HepG2 (cell line): Measurements from ENCODE around the gene EPN2. TPM values are rescaled to one million over a fixed set of nuclear protein-coding genes. Genes with fewer than 3 reads are reported as not detected.

ENCODE experiments used
- BCLAF1 ChIP-seq: fragments of 450-650 bp; IDR thresholded peaks from 2 replicates; pipeline ENCODE4 v1.6.1; 2017; ENCODE audit warnings: mild to moderate bottlenecking
- CREB3 ChIP-seq: sonication (generic); formaldehyde crosslinking; IDR thresholded peaks from 2 replicates; pipeline ENCODE4 v1.5.0; 2020; ENCODE audit warnings: missing genetic modification reagents
- FOXA1 ChIP-seq, 2 experiments: fragments of 450-650 bp in 1 of 2; sonication (generic) in 1 of 2; formaldehyde crosslinking in 1 of 2; IDR thresholded peaks; 2 replicates each; pipeline versions ENCODE4 v1.4.0 to v1.6.1; 2016 to 2020; ENCODE audit warnings: missing genetic modification reagents in 1 of 2
- FOXO1 ChIP-seq: sonication (generic); formaldehyde crosslinking; IDR thresholded peaks from 2 replicates; pipeline ENCODE4 v1.4.0; 2020; ENCODE audit warnings: missing genetic modification reagents
- GPBP1L1 ChIP-seq: sonication (generic); formaldehyde crosslinking; IDR thresholded peaks from 2 replicates; pipeline ENCODE4 v1.5.0; 2020; ENCODE audit warnings: mild to moderate bottlenecking, missing genetic modification reagents
- MED13 ChIP-seq: sonication (generic); formaldehyde crosslinking; IDR thresholded peaks from 2 replicates; pipeline ENCODE4 v1.5.0; 2020; ENCODE audit warnings: missing genetic modification reagents
- NR2C2 ChIP-seq: sonication (generic); formaldehyde crosslinking; IDR thresholded peaks from 2 replicates; pipeline ENCODE4 v1.4.0; 2020; ENCODE audit warnings: missing genetic modification reagents, mild to moderate bottlenecking, moderate library complexity, borderline replicate concordance
- SNRNP70 ChIP-seq: fragments of 200-400 bp; formaldehyde crosslinking; IDR thresholded peaks from 2 replicates; pipeline ENCODE4 v1.6.1; 2017; ENCODE audit warnings: mild to moderate bottlenecking, low read depth, low read length, moderate library complexity
- SP140L ChIP-seq: sonication (generic); formaldehyde crosslinking; IDR thresholded peaks from 2 replicates; pipeline ENCODE4 v1.4.0; 2020; ENCODE audit warnings: missing genetic modification reagents, borderline replicate concordance
- THAP11 ChIP-seq: IDR thresholded peaks from 2 replicates; pipeline ENCODE4 v1.6.1; 2016; ENCODE audit warnings: missing biosample characterization, missing genetic modification reagents
- ZBTB43 ChIP-seq: sonication (generic); formaldehyde crosslinking; conservative IDR thresholded peaks from 2 replicates; pipeline ENCODE4 v1.4.0; 2020; ENCODE audit warnings: missing genetic modification reagents
- ZNF513 ChIP-seq: sonication (generic); formaldehyde crosslinking; conservative IDR thresholded peaks from 2 replicates; pipeline ENCODE4 v1.5.0; 2020; ENCODE audit warnings: missing genetic modification reagents
- ZNF598 ChIP-seq: sonication (generic); formaldehyde crosslinking; IDR thresholded peaks from 2 replicates; pipeline ENCODE4 v1.5.1; 2020; ENCODE audit warnings: mild to moderate bottlenecking, missing genetic modification reagents, borderline replicate concordance
- polyA plus RNA-seq, 8 experiments: library from polyadenylated mRNA; depleted of rRNA in 3 of 8; stranded (reverse) in 7 of 8; unstranded in 1 of 8; fragments of >200 nt; fragmentation: Illumina TruSeq in 4 of 8; extraction: Trizol in 4 of 8; gene quantifications; 2 replicates each; pipeline versions ENCODE4 v1.2.1 to v1.2.3, GENCODE V29; 2011 to 2016; ENCODE audit warnings: low read depth in 4 of 8, missing spikeins in 1 of 8, mixed read lengths in 1 of 8; ENCODE audit not compliant: insufficient read depth in 1 of 8
- total RNA-seq, 5 experiments: library from RNA; depleted of rRNA; stranded (reverse); fragments of >200 nt; fragmentation: Illumina TruSeq; extraction: Trizol; gene quantifications; 2 replicates each; pipeline ENCODE4 v1.2.3, GENCODE V29; 2016; ENCODE audit warnings: low read depth in 1 of 5

EPN2 gene
- total and polyA plus RNA-seq, 2 of the 13 experiments (the other 11 are each of a cell fraction or from before 2014, with no cell fraction given): 7.8 to 19.2 TPM

- TF ChIP-seq FOXA1 (IDR thresholded peaks at IDR 0.05): no peak
- no peak for TF ChIP-seq FOXA1 (CRISPR knock-in tag; IDR thresholded peaks at IDR 0.05)
- no peak for TF ChIP-seq SNRNP70
- no peak for TF ChIP-seq ZNF513 (CRISPR knock-in tag)
- TF ChIP-seq SP140L (CRISPR knock-in tag): no peak
- no peak; the same call in 1 of the 2 replicates for TF ChIP-seq NR2C2 (CRISPR knock-in tag)
- TF ChIP-seq FOXO1 (CRISPR knock-in tag): no peak; the same call in 1 of the 2 replicates
- peak; percentile 53; the same call in 1 of the 2 replicates for TF ChIP-seq ZBTB43
- TF ChIP-seq GPBP1L1: no peak
- no peak for TF ChIP-seq THAP11 (CRISPR knock-in tag)
- no peak; the same call in 1 of the 2 replicates for TF ChIP-seq CREB3
- no peak; the same call in 1 of the 2 replicates for TF ChIP-seq ZNF598
- no peak for TF ChIP-seq MED13 (CRISPR knock-in tag)
- no peak for TF ChIP-seq BCLAF1
These were observed 100.0 kb downstream of the EPN2 start (continued) for GRCh38 chr17:19336938-19337711.
